Measurements from ENCODE around the gene IGF1R. TPM values are rescaled to one million over a fixed set of nuclear protein-coding genes. Genes with fewer than 3 reads are reported as not detected.

Gene IGF1R
- total and polyA plus RNA-seq, 2 of the 8 experiments (the other 6 are each of a cell fraction or from before 2014, with no cell fraction given) = 32.9 to 109 TPM

DNA sequence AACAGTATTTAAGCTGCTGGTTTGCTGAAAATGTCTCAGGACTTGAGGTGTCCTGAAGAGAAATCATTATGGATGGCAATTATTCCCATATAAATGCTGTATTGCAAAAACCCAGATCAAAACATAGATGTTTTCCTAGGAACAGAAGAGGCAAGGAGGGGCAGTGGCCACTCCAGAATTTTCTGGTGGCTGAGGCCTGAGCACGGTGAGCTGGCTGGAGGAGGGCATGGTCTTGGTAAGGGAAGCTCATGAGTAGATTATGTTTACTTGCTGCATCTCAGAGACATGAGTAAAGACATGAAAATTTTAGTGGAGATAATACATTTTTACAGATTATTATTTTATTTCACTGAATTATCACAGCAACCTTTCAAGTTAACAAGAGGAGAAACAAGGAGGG is 328.2 kb downstream of the IGF1R start:
- Histone ChIP-seq H3K9me3 (ENCODE audit: insufficient read depth in 2 of 2, low read depth in 1 of 2, low read length in 1 of 2) (no peaks in the 10 kb centered on the region), H3K14ac (ENCODE audit: insufficient read length) (no peak overlapping the region), H3K27me3 (replicated peaks in 1 of 4; ENCODE audit: control insufficient read depth in 3 of 4, extremely low read depth in 1 of 4, insufficient read depth in 3 of 4, low read length in 3 of 4) (no peaks in the 10 kb centered on the region), H3K79me2 (ENCODE audit: control insufficient read depth in 1 of 2, insufficient read depth in 2 of 2, low read length in 2 of 2) (no peaks in the 10 kb centered on the region), H3K4me3 (ENCODE audit: extremely low read depth in 1 of 4, insufficient read depth in 2 of 4, low read depth in 3 of 4, low read length in 4 of 4) (no peak overlapping the region), H3K79me1 (ENCODE audit: low read depth, low read length) (no peaks in the 10 kb centered on the region), H2BK120ac (replicated peaks; ENCODE audit: low read depth, low read length) (no peak overlapping the region), H3K56ac (replicated peaks; ENCODE audit: insufficient read length, low read depth, low read length) (no peak overlapping the region), H4K8ac (ENCODE audit: extremely low read depth, insufficient read depth, low read length) (no peak overlapping the region), H2AK5ac (ENCODE audit: low read depth, low read length) (no peak overlapping the region), H2BK15ac (ENCODE audit: low read length) (no peak overlapping the region), H3K4me2 (ENCODE audit: insufficient read depth in 1 of 2, low read depth in 2 of 2, low read length in 2 of 2) (no peak overlapping the region), H2BK12ac (ENCODE audit: low read depth, low read length) (no peak overlapping the region), H4K5ac (ENCODE audit: insufficient read length, low read depth, low read length) (no peak overlapping the region), H3K27ac (ENCODE audit: low read depth, low read length) (no peak overlapping the region), H4K20me1 (replicated peaks in 1 of 2; ENCODE audit: control insufficient read depth in 1 of 2, insufficient read depth in 2 of 2, low read length in 2 of 2) (no peaks in the 10 kb centered on the region), H2AFZ (ENCODE audit: low read length) (no peak overlapping the region), H3K36me3 (ENCODE audit: control insufficient read depth in 2 of 4, insufficient read depth in 4 of 4, low read length in 3 of 4) (no peaks in the 10 kb centered on the region), H3K23ac (ENCODE audit: insufficient read length) (no peak overlapping the region), H2BK20ac (ENCODE audit: low read length) (no peak overlapping the region), H3K23me2 (ENCODE audit: low read depth, low read length) (no peaks in the 10 kb centered on the region), H4K91ac (replicated peaks; ENCODE audit: insufficient read length, low read length) (no peak overlapping the region), H3K4ac (replicated peaks; ENCODE audit: insufficient read length, low read depth, low read length) (no peak overlapping the region), H3K18ac (ENCODE audit: extremely low read depth, low read length) (no peak overlapping the region), H3K4me1 (replicated peaks in 1 of 4; ENCODE audit: control insufficient read depth in 3 of 4, insufficient read depth in 4 of 4, low read length in 3 of 4) (no peaks in the 10 kb centered on the region), H2BK5ac (ENCODE audit: low read depth, low read length) (no peak overlapping the region), H3K9ac (replicated peaks in 1 of 4; ENCODE audit: extremely low read depth in 1 of 4, low read depth in 3 of 4, low read length in 3 of 4) (no peak overlapping the region)
- FAIRE-seq = no peak
- POLR2A ChIA-PET (ENCODE audit: partially characterized antibody) = no interaction called here
- WGBS, 2 experiments (ENCODE audit: extremely low coverage in 1 of 2, insufficient coverage in 1 of 2, insufficient read length in 1 of 2, insufficient replicate concordance in 2 of 2, low coverage in 1 of 2, low lambda C conversion rate in 2 of 2, missing lambda C conversion rate in 1 of 2) = 67% methylated on average over 1 of the region's 1 CpG; no CpG with 5 or more reads in 1 of the 2 experiments
- DNase-seq (ENCODE audit: low read depth in 1 of 2, low spot score in 2 of 2) = no peak
- CTCF ChIA-PET (ENCODE audit: partially characterized antibody) = interaction anchor here (1.0 to 1.5 kb wide), 2 partner anchors 9 to 1123 kb away, joined by 3 read pairs; no protein-coding TSS in a partner anchor
- TF ChIP-seq RAD21 (IDR thresholded peaks at IDR 0.05 in 1 of 2, conservative IDR thresholded peaks at IDR 0.05 in 1 of 2; ENCODE audit: low read depth in 2 of 2, low read length in 2 of 2) (no peak), BCL11A (IDR thresholded peaks at IDR 0.05; ENCODE audit: low read depth in 2 of 2, low read length in 2 of 2) (no peak), SRF (IDR thresholded peaks at IDR 0.05; ENCODE audit: low read depth, low read length) (no peak), ATF2 (IDR thresholded peaks at IDR 0.05; ENCODE audit: low read length) (no peak), NANOG (IDR thresholded peaks at IDR 0.05; ENCODE audit: insufficient read depth, low read depth, low read length, poor library complexity, severe bottlenecking) (no peak), CHD2 (IDR thresholded peaks at IDR 0.05; ENCODE audit: low read length) (no peak), POLR2A (IDR thresholded peaks at IDR 0.05; ENCODE audit: control extremely low read depth in 1 of 2, low read depth in 2 of 2, low read length in 2 of 2) (no peak), TCF12 (IDR thresholded peaks at IDR 0.05; ENCODE audit: low read depth, low read length) (no peak)
- TF ChIP-seq, protein P1, sequence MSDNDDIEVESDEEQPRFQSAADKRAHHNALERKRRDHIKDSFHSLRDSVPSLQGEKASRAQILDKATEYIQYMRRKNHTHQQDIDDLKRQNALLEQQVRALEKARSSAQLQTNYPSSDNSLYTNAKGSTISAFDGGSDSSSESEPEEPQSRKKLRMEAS (IDR thresholded peaks at IDR 0.05) = no peak
- TF ChIP-seq, protein P2, sequence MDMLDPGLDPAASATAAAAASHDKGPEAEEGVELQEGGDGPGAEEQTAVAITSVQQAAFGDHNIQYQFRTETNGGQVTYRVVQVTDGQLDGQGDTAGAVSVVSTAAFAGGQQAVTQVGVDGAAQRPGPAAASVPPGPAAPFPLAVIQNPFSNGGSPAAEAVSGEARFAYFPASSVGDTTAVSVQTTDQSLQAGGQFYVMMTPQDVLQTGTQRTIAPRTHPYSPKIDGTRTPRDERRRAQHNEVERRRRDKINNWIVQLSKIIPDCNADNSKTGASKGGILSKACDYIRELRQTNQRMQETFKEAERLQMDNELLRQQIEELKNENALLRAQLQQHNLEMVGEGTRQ (IDR thresholded peaks at IDR 0.05; ENCODE audit: low read length) = no peak
